Measurements from ENCODE around the gene ACSL6. TPM values are rescaled to one million over a fixed set of nuclear protein-coding genes. Genes with fewer than 3 reads are reported as not detected.

Gene ACSL6
- total RNA-seq, 2 donors from 2014 or later = 0.23 to 7.9 TPM

DNA sequence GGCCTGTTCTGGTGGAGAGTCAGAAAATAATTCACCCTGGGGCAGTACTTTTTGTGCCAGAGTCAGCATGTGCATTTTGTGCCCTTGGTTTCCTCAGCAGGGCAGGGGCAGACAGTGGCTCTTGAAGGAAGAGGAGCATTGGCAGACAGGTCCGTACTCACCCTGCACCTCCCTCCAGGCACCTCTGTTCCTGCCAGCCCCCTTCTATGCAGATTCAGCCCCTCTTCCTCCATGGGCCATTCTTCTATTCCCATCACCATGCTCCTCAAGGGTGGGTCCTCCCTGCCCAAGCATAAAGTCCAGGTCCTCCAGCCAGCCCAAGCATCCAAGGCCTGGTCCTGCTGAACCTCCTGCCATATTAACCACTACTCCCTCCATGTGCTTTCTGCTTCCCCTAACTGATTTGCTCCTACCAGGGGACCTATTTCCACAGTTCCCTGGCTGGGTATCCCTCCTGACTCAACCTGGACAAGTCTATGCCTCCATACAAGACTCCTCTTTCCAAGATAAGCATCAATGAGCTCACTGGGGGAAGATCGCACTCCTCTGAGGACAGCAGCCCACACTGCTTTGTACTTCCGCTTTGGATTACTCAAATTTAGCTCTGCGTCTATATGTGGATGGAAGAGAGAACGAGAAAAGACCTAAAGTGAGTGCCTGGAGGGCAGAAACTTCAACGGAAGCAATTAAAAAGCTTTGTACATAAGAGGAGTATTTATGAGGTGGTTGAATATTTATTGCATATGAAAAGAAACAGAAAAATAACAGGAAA, 9.3 kb upstream of the ACSL6 start:
- H3K36me3 ChIP-seq = no peaks in the 10 kb centered on the region
- intact Hi-C loops (cut with DNase I) = no loop called here
- no peaks in the 10 kb centered on the region for H3K4me1 ChIP-seq (replicated peaks)
- WGBS = 51% methylated on average over 6 of the region's 6 CpGs
- DNase-seq (ENCODE audit: low spot score) = no peak
- no peak for TF ChIP-seq POLR2AphosphoS5 (IDR thresholded peaks at IDR 0.05)
- TF ChIP-seq POLR2A (IDR thresholded peaks at IDR 0.05) = no peak
- TF ChIP-seq, protein P1, sequence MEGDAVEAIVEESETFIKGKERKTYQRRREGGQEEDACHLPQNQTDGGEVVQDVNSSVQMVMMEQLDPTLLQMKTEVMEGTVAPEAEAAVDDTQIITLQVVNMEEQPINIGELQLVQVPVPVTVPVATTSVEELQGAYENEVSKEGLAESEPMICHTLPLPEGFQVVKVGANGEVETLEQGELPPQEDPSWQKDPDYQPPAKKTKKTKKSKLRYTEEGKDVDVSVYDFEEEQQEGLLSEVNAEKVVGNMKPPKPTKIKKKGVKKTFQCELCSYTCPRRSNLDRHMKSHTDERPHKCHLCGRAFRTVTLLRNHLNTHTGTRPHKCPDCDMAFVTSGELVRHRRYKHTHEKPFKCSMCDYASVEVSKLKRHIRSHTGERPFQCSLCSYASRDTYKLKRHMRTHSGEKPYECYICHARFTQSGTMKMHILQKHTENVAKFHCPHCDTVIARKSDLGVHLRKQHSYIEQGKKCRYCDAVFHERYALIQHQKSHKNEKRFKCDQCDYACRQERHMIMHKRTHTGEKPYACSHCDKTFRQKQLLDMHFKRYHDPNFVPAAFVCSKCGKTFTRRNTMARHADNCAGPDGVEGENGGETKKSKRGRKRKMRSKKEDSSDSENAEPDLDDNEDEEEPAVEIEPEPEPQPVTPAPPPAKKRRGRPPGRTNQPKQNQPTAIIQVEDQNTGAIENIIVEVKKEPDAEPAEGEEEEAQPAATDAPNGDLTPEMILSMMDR (IDR thresholded peaks at IDR 0.05) = no peak
- no peaks in the 10 kb centered on the region for H3K9me3 ChIP-seq
- no peak overlapping the region for H3K27ac ChIP-seq
- no peaks in the 10 kb centered on the region for H3K27me3 ChIP-seq (replicated peaks; ENCODE audit: insufficient read depth)
- no peak overlapping the region for H3K4me3 ChIP-seq

DNA sequence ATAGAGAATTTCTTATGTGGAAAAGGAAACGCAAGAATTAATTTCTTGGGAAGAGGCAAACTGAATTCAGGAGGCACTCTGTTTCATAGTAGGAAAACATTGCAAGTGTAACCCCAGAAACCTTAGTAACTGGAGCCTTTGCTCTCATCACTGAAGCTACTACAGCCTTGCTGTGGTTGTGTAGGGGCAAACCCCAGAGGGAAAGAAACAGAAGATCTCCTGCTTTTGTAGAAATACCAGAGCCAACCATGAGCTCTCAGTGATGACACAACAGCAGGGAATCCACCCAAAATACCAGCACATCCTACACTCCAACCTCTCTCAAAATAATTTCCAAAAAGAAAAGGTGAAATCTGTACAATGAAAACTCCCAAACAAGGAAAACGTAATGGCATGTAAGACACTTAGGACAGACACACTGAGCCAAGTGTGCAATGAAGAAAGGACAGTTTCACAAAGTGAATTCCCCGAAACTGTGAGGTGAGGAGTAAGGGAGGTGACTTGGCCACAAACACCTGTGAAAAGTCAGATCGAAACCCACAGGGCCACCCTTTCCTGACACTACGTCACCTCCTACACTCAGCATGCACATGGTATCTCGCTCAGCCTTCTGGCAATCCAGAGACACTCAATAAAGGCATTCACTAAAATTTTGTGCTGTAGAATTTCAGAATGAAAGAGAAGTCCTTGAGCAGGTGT, 8.5 kb upstream of the ACSL6 start:
- H3K4me1 ChIP-seq (replicated peaks) = no peaks in the 10 kb centered on the region
- H3K9me3 ChIP-seq = no peaks in the 10 kb centered on the region
- H3K36me3 ChIP-seq = no peaks in the 10 kb centered on the region
- H3K4me3 ChIP-seq = no peak overlapping the region
- no peaks in the 10 kb centered on the region for H3K27me3 ChIP-seq (replicated peaks; ENCODE audit: insufficient read depth)
- intact Hi-C loops (cut with DNase I) = no loop called here
- WGBS = 89% methylated on average over 6 of the region's 6 CpGs
- H3K27ac ChIP-seq = no peak overlapping the region
- TF ChIP-seq, protein P1 (IDR thresholded peaks at IDR 0.05) = no peak
- TF ChIP-seq POLR2A (IDR thresholded peaks at IDR 0.05) = no peak
- peak; percentile 2 for DNase-seq (ENCODE audit: low spot score)

DNA sequence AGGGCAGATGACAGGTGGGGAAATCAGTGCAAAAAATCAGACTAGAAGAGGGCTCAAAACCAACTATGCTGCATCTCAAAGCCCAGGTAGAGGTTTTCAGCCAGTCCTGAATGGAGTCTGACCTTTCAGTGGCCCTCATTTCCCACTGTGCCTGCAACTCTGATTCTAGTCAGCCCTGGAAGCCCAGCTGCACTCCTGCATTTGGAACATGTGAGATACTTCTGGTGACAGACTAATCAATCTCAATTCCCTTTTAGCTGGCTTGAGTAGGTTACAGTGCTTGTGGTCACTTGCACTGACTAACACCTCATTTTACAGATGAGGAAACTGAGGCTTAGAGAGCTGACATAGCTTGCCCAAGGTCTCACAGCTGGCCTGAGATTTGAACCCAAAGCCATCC, 7.9 kb upstream of the ACSL6 start:
- TF ChIP-seq, protein P1 (IDR thresholded peaks at IDR 0.05) = no peak
- TF ChIP-seq POLR2A (IDR thresholded peaks at IDR 0.05) (no peak), POLR2AphosphoS5 (IDR thresholded peaks at IDR 0.05) (no peak)
- Histone ChIP-seq H3K36me3 (no peaks in the 10 kb centered on the region), H3K9me3 (no peaks in the 10 kb centered on the region), H3K4me3 (no peak overlapping the region), H3K4me1 (replicated peaks) (no peaks in the 10 kb centered on the region), H3K27ac (no peak overlapping the region), H3K27me3 (replicated peaks; ENCODE audit: insufficient read depth) (no peaks in the 10 kb centered on the region)
- peak; percentile 2 for DNase-seq (ENCODE audit: low spot score)
- intact Hi-C loops (cut with DNase I) = no loop called here

GRCh38 chr5:132017738-132018625, 6.5 kb upstream of the ACSL6 start:
- TF ChIP-seq, protein P1 (IDR thresholded peaks at IDR 0.05) = no peak
- no peak for TF ChIP-seq POLR2A (IDR thresholded peaks at IDR 0.05)
- 51% methylated on average over 10 of the region's 10 CpGs for WGBS
- intact Hi-C loops (cut with DNase I) = no loop called here

More at GRCh38 chr5:132017738-132018625, 6.5 kb upstream of the ACSL6 start:
- H3K36me3 ChIP-seq = no peaks in the 10 kb centered on the region
- no peaks in the 10 kb centered on the region for H3K9me3 ChIP-seq
- H3K27ac ChIP-seq = no peak overlapping the region
- no peaks in the 10 kb centered on the region for H3K4me1 ChIP-seq (replicated peaks)
- H3K4me3 ChIP-seq = no peak overlapping the region
- no peaks in the 10 kb centered on the region for H3K27me3 ChIP-seq (replicated peaks; ENCODE audit: insufficient read depth)
- no peak for DNase-seq (ENCODE audit: low spot score)
